HFF-Myc (cell line): ENCODE data around the gene TMCO4.
"Not testable (repeated sequence)": the region's sequence is repeated elsewhere in the genome, so short reads cannot be mapped to it uniquely, and the experiment has no call there.

Source experiments
- DNase-seq: peaks from one replicate; pipeline ENCODE4 v3.0.0-alpha.2; 2011; ENCODE audit warnings: low read depth; ENCODE audit errors: extremely low read depth
- H3K4me3 ChIP-seq: replicated peaks from 2 replicates; pipeline ENCODE4 v1.5.1; 2011; ENCODE audit warnings: low read depth, mild to moderate bottlenecking, control low read depth, low read length
- CTCF ChIP-seq: IDR thresholded peaks from 2 replicates; pipeline ENCODE4 v1.5.1; 2012; ENCODE audit warnings: mild to moderate bottlenecking, low read depth, low read length, control low read depth; ENCODE audit errors: missing control alignments

TMCO4 gene

GRCh38 chr1:19799230-19800075 lies at the start of gene TMCO4:
Gene TMCO4, minus strand, starts transcription at chr1:19799916. Its CDS starts 19,158 bp downstream, at chr1:19780758.
- DNase-seq, result no peak
- H3K4me3 ChIP-seq, result peak within 1 kb of the TSS; percentile 49
- TF ChIP-seq CTCF, result peak; percentile 22

DNA sequence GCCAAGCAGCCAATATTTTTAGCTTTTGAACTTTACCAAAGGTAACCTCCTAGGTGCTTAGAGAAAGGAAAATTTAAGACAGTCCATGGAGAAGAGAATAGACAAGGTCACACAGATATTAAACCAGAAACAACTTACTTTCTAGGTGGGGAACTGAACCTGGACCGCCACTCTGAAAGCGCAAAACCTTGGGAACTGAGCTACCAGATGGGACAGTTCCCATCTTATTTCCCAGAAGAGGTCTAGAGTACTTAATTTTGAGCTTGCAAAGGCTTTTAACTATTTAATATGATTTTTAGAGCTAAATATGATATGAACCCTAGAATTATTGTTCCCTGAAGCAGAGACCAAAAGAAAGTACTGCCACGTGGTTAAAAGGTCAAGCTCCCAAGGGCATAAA lies 49.6 kb upstream of the TMCO4 start:
- not testable (repeated sequence) for H3K4me3 ChIP-seq, DNase-seq

GRCh38 chr1:19847334-19847733 lies 47.6 kb upstream of the TMCO4 start:
- H3K4me3 ChIP-seq, DNase-seq: not testable (repeated sequence)

- TF ChIP-seq CTCF, result no peak
- no peak overlapping the region for H3K4me3 ChIP-seq
- DNase-seq, result no peak
These were observed 46.6 kb upstream of the TMCO4 start for GRCh38 chr1:19846338-19846737.

DNA sequence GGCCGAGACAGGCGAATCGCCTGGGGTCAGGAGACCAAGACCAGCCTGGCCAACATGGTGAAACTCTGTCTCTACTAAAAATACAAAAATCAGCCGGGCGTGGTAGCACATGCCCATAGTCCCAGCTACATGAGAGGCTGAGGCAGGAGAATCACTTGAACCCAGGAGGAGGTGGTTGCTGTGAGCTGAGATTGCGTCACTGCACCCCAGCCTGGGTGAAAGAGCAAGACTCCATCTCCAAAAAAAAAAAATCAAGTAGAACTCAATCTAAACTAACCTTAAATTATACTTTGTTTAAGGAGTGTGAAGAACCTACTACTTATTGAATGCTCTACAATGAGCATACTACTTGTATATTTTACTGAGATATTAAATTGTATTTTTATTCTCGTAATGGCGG lies 45.8 kb upstream of the TMCO4 start:
- no peak overlapping the region for H3K4me3 ChIP-seq
- no peak for DNase-seq
- TF ChIP-seq CTCF, result no peak

GRCh38 chr1:19844731-19845495 lies 45.2 kb upstream of the TMCO4 start:
- H3K4me3 ChIP-seq, result no peak overlapping the region
- no peak for DNase-seq
- TF ChIP-seq CTCF, result no peak

DNA sequence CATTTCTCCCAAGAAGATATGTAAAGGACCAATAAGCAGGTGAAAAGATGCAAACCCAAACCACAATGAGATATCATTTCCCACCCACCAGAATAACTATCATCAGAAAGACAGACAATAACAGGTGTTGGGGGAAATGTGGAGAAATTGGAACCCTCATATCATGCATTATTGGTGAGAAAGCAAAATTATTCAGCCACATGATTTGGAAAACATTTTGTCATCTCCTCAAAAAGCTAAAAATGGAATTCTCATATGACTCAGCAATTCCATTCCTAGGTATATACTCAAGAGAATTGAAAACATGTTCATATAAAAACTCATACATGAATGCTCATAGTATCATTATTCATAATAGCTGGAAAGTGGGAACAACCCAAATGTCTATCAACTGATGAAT lies 40.5 kb upstream of the TMCO4 start:
- no peak for DNase-seq
- TF ChIP-seq CTCF, result no peak
- no peak overlapping the region for H3K4me3 ChIP-seq

- H3K4me3 ChIP-seq, result no peak overlapping the region
- TF ChIP-seq CTCF, result no peak
These were observed 38.1 kb upstream of the TMCO4 start for GRCh38 chr1:19837866-19838265.

More at GRCh38 chr1:19837866-19838265, 38.1 kb upstream of the TMCO4 start:
- DNase-seq, result no peak
